Measurements from ENCODE around the gene ITGA6.

DNA sequence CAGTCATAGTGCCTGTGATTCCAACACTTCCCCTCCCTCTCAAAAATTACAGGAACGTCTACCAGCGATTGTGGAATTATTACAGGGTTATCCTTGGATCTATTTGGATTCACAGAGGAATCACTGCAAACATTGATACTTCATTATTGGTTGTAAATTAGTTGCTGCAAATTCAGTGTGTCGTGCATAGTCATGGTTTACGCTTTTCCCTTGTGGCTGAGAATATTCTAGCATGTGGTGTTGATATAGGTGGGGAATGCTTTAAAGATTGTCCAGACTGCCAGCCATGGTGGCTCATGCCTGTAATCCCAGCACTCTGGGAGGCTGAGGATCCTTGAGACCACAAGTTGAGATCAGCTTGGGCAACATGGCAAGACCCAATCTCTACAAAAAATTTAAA, 79.8 kb downstream of the ITGA6 start:
- TF ChIP-seq POLR2A (IDR thresholded peaks at IDR 0.05; ENCODE audit: low read depth, low read length) (no peak), TAF1 (IDR thresholded peaks at IDR 0.05; ENCODE audit: borderline replicate concordance, low read depth, low read length) (no peak)

Measured in GM12892 (cell line).